GM19025 (cell line): ENCODE measurements around the gene PBX3.

Source experiments
- ATAC-seq: cut with Tn5 transposase; IDR thresholded peaks from one replicate; pipeline ENCODE4 v1.9.1; 2021; ENCODE audit warnings: mild to moderate bottlenecking, low read depth, moderate library complexity; ENCODE audit not compliant: unreplicated experiment

PBX3 gene

GRCh38 chr9:125897481-125897880 lies 150.3 kb downstream of the PBX3 start:
- no peak for ATAC-seq

GRCh38 chr9:125902214-125902613 lies 155.0 kb downstream of the PBX3 start:
- ATAC-seq = no peak

- ATAC-seq = no peak
These were observed 155.8 kb downstream of the PBX3 start for GRCh38 chr9:125902831-125903512.

GRCh38 chr9:125904155-125904851 lies 157.1 kb downstream of the PBX3 start:
- no peak for ATAC-seq

- ATAC-seq = no peak
These were observed 159.0 kb downstream of the PBX3 start for GRCh38 chr9:125906144-125906543.

- ATAC-seq = no peak
These were observed 159.7 kb downstream of the PBX3 start for GRCh38 chr9:125906893-125907292.

GRCh38 chr9:125908136-125908535 lies 161.0 kb downstream of the PBX3 start:
- ATAC-seq = no peak

GRCh38 chr9:125908966-125909365 lies 161.8 kb downstream of the PBX3 start:
- no peak for ATAC-seq

GRCh38 chr9:125909459-125909858 lies 162.3 kb downstream of the PBX3 start:
- no peak for ATAC-seq

- ATAC-seq = no peak
These were observed 163.1 kb downstream of the PBX3 start for GRCh38 chr9:125910286-125910685.

- no peak for ATAC-seq
These were observed 164.9 kb downstream of the PBX3 start for GRCh38 chr9:125911861-125912644.

GRCh38 chr9:125912667-125913066 lies 165.5 kb downstream of the PBX3 start:
- no peak for ATAC-seq

GRCh38 chr9:125913551-125913950 lies 166.4 kb downstream of the PBX3 start:
- ATAC-seq = no peak

- ATAC-seq = no peak
These were observed 167.2 kb downstream of the PBX3 start for GRCh38 chr9:125914411-125914810.

GRCh38 chr9:125915606-125916005 lies 168.4 kb downstream of the PBX3 start:
- ATAC-seq = no peak

- no peak for ATAC-seq
These were observed 172.4 kb downstream of the PBX3 start for GRCh38 chr9:125919565-125919964.

GRCh38 chr9:125920402-125920801 lies 173.2 kb downstream of the PBX3 start:
- no peak for ATAC-seq

GRCh38 chr9:125922854-125923253 lies 175.7 kb downstream of the PBX3 start:
- ATAC-seq = no peak

- no peak for ATAC-seq
These were observed 177.2 kb downstream of the PBX3 start for GRCh38 chr9:125924351-125924750.

- no peak for ATAC-seq
These were observed 179.8 kb downstream of the PBX3 start for GRCh38 chr9:125926936-125927335.

- no peak for ATAC-seq
These were observed 182.7 kb downstream of the PBX3 start for GRCh38 chr9:125929846-125930245.
